Measurements from ENCODE around the gene CHRNA4.

The CHRNA4 gene

DNA sequence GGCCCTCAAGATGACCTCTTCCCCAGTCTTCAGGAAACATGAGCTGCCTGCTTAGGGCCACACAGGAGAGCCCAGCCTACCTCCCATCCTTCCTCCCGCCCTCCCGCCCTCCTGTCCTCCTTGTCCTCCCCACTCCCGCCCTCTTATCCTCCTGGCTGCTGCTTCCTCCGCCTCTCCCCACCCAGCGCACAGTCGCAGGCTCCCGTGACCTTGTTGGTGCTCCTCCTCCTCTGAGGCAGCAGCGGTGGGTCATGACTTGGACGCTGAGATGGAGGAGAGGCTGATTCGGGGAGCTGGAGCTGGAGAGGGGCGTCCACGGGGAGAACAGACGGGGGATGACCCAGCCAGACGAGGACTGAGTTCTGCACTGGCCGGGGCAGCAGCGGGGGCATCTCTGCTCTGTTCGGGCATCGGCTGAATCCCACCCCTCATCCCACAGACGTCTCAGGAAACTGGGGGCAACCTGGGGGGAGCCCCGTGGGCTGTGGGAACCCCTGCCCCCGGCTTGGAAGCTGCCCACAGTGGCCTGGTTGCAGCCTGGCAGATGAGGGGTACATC, 32.4 kb downstream of the CHRNA4 start:
- no peak for DNase-seq (ENCODE audit: low spot score)
- TF ChIP-seq, protein P1, sequence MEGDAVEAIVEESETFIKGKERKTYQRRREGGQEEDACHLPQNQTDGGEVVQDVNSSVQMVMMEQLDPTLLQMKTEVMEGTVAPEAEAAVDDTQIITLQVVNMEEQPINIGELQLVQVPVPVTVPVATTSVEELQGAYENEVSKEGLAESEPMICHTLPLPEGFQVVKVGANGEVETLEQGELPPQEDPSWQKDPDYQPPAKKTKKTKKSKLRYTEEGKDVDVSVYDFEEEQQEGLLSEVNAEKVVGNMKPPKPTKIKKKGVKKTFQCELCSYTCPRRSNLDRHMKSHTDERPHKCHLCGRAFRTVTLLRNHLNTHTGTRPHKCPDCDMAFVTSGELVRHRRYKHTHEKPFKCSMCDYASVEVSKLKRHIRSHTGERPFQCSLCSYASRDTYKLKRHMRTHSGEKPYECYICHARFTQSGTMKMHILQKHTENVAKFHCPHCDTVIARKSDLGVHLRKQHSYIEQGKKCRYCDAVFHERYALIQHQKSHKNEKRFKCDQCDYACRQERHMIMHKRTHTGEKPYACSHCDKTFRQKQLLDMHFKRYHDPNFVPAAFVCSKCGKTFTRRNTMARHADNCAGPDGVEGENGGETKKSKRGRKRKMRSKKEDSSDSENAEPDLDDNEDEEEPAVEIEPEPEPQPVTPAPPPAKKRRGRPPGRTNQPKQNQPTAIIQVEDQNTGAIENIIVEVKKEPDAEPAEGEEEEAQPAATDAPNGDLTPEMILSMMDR (IDR thresholded peaks at IDR 0.05; ENCODE audit: extremely low read depth, insufficient read depth, missing control alignments) = no peak
- in situ Hi-C loops (cut with MboI; ENCODE audit: low pct_unique_long_range_greater_than_20kb, low sequenced_read_pairs, unreplicated experiment) = loop anchor here (25.0 kb wide), 1 partner anchor 91 kb away; the partner anchor contains the start of gene BIRC7

DNA sequence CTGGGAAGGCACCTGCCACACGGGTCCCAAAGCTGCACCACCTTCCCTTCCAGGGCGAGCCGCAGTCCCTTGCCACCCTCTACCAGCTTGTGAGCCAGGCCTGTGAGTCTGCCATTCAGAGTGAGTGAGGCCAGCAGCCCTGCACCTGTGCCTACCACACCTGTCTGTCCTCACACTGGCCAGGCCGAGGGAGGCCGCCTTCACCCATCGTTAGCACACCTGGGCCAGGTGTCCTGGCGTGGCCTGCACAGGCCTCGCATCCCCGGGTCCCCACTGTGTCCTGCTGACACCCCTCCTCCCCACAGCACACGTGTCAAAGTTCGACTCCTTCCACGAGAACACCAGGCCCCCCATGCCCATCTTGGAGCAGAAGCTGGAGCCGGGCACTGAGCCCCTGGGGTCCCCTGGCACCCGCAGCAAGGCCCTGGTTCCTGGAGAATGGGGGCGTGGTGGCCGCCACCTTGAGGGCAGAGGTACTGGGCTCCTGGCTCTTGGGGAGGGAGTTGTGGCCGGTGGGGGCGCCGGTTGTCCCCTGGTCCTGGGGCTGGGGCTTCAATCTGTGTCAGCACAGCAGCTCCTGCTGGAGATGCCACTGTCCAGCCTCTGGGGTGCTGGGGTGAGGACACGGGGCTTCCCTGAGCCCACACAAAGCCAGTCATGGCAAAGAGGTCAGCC, 33.0 kb downstream of the CHRNA4 start:
- no peak for DNase-seq (ENCODE audit: low spot score)
- TF ChIP-seq, protein P1 (IDR thresholded peaks at IDR 0.05; ENCODE audit: extremely low read depth, insufficient read depth, missing control alignments) = no peak
- in situ Hi-C loops (cut with MboI; ENCODE audit: low pct_unique_long_range_greater_than_20kb, low sequenced_read_pairs, unreplicated experiment) = loop anchor here (25.0 kb wide), 1 partner anchor 91 kb away; the partner anchor contains the start of gene BIRC7

DNA sequence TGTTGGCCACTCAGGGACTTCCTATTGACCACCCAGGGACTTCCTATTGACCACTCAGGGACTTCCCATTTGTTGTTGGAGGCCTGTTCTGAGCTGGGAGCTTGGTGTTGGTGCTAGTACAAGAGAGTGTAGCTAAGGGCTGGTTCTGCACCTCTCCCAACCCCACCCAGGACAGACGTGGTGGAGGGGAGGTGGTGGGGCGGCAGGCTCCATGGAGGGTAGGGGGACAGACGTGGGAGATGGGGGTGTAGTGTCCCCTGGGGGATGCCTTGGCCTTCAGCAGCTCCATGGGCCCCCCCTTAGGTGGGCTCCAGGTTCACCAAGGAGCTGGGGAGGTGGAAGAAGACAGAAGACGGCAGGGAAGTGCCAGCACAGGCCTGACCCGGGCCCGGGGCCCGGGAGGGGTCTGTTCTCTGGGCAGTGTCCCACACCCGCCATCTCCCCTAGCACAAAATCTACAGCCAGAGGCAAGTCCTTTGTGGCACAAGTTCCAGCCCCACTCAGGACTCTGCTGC, 33.9 kb downstream of the CHRNA4 start:
- in situ Hi-C loops (cut with MboI; ENCODE audit: low pct_unique_long_range_greater_than_20kb, low sequenced_read_pairs, unreplicated experiment) = loop anchor here (25.0 kb wide), 1 partner anchor 90 kb away; the partner anchor contains the start of gene BIRC7
- TF ChIP-seq, protein P1 (IDR thresholded peaks at IDR 0.05; ENCODE audit: extremely low read depth, insufficient read depth, missing control alignments) = no peak
- no peak for DNase-seq (ENCODE audit: low spot score)

DNA sequence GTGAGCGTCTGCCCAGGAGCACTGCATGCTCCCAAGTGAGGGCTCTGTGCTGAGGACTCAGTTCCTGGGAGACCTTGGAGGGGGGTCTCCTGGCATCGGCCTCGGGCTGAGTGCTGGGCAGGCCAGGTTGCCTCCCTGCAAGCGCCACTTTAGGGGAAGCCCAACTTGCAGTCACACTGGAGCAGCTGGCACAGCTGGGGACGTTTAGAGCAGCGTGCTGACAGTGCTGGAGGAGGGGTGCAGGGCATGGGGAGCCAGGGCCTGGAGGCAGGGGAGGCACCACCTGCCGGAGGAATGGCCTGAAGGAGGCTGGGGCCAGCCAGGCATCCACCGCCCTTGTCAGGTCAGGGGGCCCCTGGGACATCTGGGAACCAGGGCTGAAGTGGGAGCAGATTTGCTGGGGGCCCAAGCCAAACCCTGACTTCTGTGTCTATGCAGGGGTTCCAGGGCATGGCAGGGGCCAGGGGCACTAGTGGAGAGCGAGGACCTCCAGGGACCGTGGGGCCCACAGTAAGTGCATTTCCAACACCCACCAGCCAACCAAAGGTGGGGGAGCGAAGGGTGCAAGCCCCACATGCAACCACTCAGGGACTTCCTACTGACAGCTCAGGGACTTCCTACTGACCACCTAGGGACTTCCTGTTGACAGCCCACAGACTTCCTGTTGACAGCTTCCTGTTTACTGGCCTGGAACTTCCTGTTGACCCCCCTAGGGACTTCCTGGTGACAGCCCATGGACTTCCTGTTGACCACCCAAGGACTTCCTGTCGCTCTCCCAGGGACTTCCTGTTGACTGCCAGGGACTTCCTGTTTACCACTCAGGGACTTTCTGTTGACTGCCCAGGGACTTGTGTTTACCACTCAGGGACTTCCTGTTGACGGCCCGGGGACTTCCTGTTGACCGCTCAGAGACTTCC, 34.6 kb downstream of the CHRNA4 start:
- TF ChIP-seq, protein P1 (IDR thresholded peaks at IDR 0.05; ENCODE audit: extremely low read depth, insufficient read depth, missing control alignments) = no peak
- in situ Hi-C loops (cut with MboI; ENCODE audit: low pct_unique_long_range_greater_than_20kb, low sequenced_read_pairs, unreplicated experiment) = loop anchor here (25.0 kb wide), 1 partner anchor 89 kb away; the partner anchor contains the start of gene BIRC7
- no peak for DNase-seq (ENCODE audit: low spot score)

DNA sequence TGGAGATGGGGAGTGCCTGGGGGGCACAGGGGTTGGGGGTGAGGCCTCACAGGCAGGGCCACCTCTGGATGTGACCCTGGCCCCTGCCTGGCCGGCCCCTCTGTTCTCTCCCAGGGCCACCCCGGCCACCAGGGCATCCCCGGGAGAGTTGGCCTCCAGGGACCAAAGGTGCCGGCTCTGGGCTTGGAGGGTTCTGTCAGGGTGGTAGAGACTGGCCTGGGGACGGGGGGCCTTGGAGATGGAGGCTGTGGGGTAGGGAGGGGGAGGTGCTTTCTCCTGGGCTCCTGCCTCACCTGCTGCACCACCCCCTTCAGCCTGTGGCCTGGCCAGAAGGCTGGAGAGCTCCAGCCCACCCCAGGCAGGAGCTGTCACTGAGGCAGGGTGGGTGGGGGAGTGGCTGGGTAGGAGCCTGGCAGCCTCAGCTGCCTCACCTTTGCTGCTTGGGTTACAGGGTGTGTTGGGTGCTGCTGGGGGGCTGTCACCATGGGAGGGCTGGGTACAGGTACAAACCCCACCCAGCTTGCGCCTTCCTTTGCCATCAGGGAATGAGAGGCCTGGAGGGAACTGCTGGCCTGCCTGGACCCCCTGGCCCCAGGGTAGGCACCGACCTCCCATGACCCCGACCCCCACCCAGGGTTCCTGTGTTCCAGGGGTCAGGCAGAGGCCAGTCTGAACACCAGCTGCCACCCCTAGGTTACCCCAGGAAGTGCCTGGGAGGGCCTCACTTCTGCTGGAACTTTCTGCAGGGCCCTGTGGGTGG, 35.4 kb downstream of the CHRNA4 start:
- in situ Hi-C loops (cut with MboI; ENCODE audit: low pct_unique_long_range_greater_than_20kb, low sequenced_read_pairs, unreplicated experiment) = loop anchor here (25.0 kb wide), 1 partner anchor 88 kb away; the partner anchor contains the start of gene BIRC7
- DNase-seq (ENCODE audit: low spot score) = no peak
- TF ChIP-seq, protein P1 (IDR thresholded peaks at IDR 0.05; ENCODE audit: extremely low read depth, insufficient read depth, missing control alignments) = no peak
